NB4 (cell line): ENCODE measurements around the gene ANKRD13B.

Source experiments
- MYC ChIP-seq: IDR thresholded peaks from 2 replicates; pipeline ENCODE4 v1.6.1; 2011; ENCODE audit warnings: low read depth, low read length
- TF ChIP-seq, protein P1 (sequence below): IDR thresholded peaks from one replicate; pipeline ENCODE4 v1.5.1; 2012; ENCODE audit warnings: low read depth, low read length

GRCh38 chr17:29567304-29567553, 25.7 kb upstream of the ANKRD13B start:
- TF ChIP-seq, protein P1, sequence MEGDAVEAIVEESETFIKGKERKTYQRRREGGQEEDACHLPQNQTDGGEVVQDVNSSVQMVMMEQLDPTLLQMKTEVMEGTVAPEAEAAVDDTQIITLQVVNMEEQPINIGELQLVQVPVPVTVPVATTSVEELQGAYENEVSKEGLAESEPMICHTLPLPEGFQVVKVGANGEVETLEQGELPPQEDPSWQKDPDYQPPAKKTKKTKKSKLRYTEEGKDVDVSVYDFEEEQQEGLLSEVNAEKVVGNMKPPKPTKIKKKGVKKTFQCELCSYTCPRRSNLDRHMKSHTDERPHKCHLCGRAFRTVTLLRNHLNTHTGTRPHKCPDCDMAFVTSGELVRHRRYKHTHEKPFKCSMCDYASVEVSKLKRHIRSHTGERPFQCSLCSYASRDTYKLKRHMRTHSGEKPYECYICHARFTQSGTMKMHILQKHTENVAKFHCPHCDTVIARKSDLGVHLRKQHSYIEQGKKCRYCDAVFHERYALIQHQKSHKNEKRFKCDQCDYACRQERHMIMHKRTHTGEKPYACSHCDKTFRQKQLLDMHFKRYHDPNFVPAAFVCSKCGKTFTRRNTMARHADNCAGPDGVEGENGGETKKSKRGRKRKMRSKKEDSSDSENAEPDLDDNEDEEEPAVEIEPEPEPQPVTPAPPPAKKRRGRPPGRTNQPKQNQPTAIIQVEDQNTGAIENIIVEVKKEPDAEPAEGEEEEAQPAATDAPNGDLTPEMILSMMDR: no peak
- no peak for TF ChIP-seq MYC
